Heart left ventricle (tissue), 13 donors: ENCODE measurements around the gene ENGASE.

Source experiments
- CTCF ChIP-seq, 12 donors: fragments of 200-600 bp; sonication (generic) in 4 of 12; IDR thresholded peaks; one replicate each; pipeline versions ENCODE4 v1.5.0 to v1.8.0; 2018 to 2022; ENCODE audit warnings: antibody characterized with exemption in 12 of 12, mild to moderate bottlenecking in 5 of 12
- POLR2A ChIP-seq, 2 donors: fragments of 450-650 bp; IDR thresholded peaks; one replicate each; pipeline ENCODE4 v1.6.1; 2017; ENCODE audit warnings: antibody characterized with exemption in 2 of 2, mild to moderate bottlenecking in 2 of 2, moderate library complexity in 2 of 2
- donor health status: ischemic (EF 13 %, LVEDD 7.1; RV severe dilation, severe dysfunction).
- donor health status: DM: no; HTN: yes; CAD: no.
- donor health status: DM: no; HTN: no; CAD: no.
- donor health status: ischemic (EF 25% LVEDD 6.9; RV normal size, moderate dysfunction).
- donor health status: ischemic (EF 25% LVEDD 5.7; RV mildly dilated, moderate dysfunction).
- donor health status: ischemic (EF 35%, LVEDD 5.7; RV mildly dilated, moderate dysfunction).
- donor health status: nonischemic (EF 11% LVEDD 7.7; RV severe dilation, severe dysfunction).
- donor health status: DM: yes; HTN: yes; CAD: no.
- donor health status: PGD.
- donor health status: ischemic (EF 29% LVEDD 5.4; RV normal size, mild dysfunction).
- donor health status: nonischemic (EF 23%, LVEDD 6.1; RV moderate dilation, normal function).

- no peak for TF ChIP-seq CTCF (IDR thresholded peaks at IDR 0.05)
- TF ChIP-seq POLR2A (IDR thresholded peaks at IDR 0.05) = no peak
These were observed 2.1 kb upstream of the ENGASE start for GRCh38 chr17:79072544-79072943.
